HepG2 (cell line): Measurements from ENCODE around the gene ICOS. TPM values are rescaled to one million over a fixed set of nuclear protein-coding genes. Genes with fewer than 3 reads are reported as not detected.

ENCODE experiments used
- AHDC1 ChIP-seq: sonication (generic); formaldehyde crosslinking; IDR thresholded peaks from 2 replicates; pipeline ENCODE4 v1.5.1; 2020; ENCODE audit warnings: mild to moderate bottlenecking, missing genetic modification reagents, borderline replicate concordance
- ASH2L ChIP-seq: fragments of 300-600, 200-600 bp; sonication (generic); IDR thresholded peaks from 2 replicates; pipeline ENCODE4 v1.7.0; 2017; ENCODE audit warnings: low read depth, mild to moderate bottlenecking, moderate library complexity, mixed read lengths, low read length; ENCODE audit not compliant: insufficient read length
- KLF13 ChIP-seq: sonication (generic); formaldehyde crosslinking; IDR thresholded peaks from 2 replicates; pipeline ENCODE4 v1.4.0; 2020; ENCODE audit warnings: mild to moderate bottlenecking, missing genetic modification reagents
- NPAS2 ChIP-seq: sonication (generic); formaldehyde crosslinking; IDR thresholded peaks from 2 replicates; pipeline ENCODE4 v1.8.0; 2022; ENCODE audit warnings: mild to moderate bottlenecking, missing genetic modification reagents, borderline replicate concordance
- TRAFD1 ChIP-seq: sonication (generic); formaldehyde crosslinking; IDR thresholded peaks from 2 replicates; pipeline ENCODE4 v1.5.1; 2020; ENCODE audit warnings: missing genetic modification reagents, mild to moderate bottlenecking, borderline replicate concordance
- USF2 ChIP-seq, 2 experiments: sonication (generic) in 1 of 2; formaldehyde crosslinking in 1 of 2; IDR thresholded peaks; 2 replicates each; pipeline versions ENCODE4 v1.5.1 to v1.6.1; 2011 to 2020; ENCODE audit warnings: borderline replicate concordance in 1 of 2, low read depth in 1 of 2, low read length in 1 of 2, mild to moderate bottlenecking in 1 of 2, missing genetic modification reagents in 1 of 2, moderate library complexity in 1 of 2
- ZHX2 ChIP-seq, 2 experiments: sonication (generic) in 1 of 2; formaldehyde crosslinking in 1 of 2; IDR thresholded peaks; 2 replicates each; pipeline versions ENCODE4 v1.6.1 to v1.9.0; 2014 to 2022; ENCODE audit warnings: antibody characterized with exemption in 1 of 2, borderline replicate concordance in 1 of 2, inconsistent platforms in 1 of 2, low read depth in 1 of 2, missing genetic modification reagents in 1 of 2
- ZNF3 ChIP-seq: IDR thresholded peaks from 2 replicates; pipeline ENCODE4 v1.7.0; 2017; ENCODE audit warnings: inconsistent platforms
- ZNF563 ChIP-seq: sonication (generic); formaldehyde crosslinking; IDR thresholded peaks from 2 replicates; pipeline ENCODE4 v1.8.0; 2022; ENCODE audit warnings: mild to moderate bottlenecking, moderate library complexity, missing genetic modification reagents
- ZNF672 ChIP-seq: sonication (generic); formaldehyde crosslinking; IDR thresholded peaks from 2 replicates; pipeline ENCODE4 v1.8.1; 2022; ENCODE audit warnings: missing genetic modification reagents
- ZNF713 ChIP-seq: sonication (generic); formaldehyde crosslinking; IDR thresholded peaks from 2 replicates; pipeline ENCODE4 v1.4.0; 2020; ENCODE audit warnings: mild to moderate bottlenecking, missing genetic modification reagents
- ZNF724P ChIP-seq: sonication (generic); formaldehyde crosslinking; IDR thresholded peaks from 2 replicates; pipeline ENCODE4 v1.8.0; 2022; ENCODE audit warnings: missing genetic modification reagents, borderline replicate concordance
- polyA plus RNA-seq, 8 experiments: library from polyadenylated mRNA; depleted of rRNA in 3 of 8; stranded (reverse) in 7 of 8; unstranded in 1 of 8; fragments of >200 nt; fragmentation: Illumina TruSeq in 4 of 8; extraction: Trizol in 4 of 8; gene quantifications; 2 replicates each; pipeline versions ENCODE4 v1.2.1 to v1.2.3, GENCODE V29; 2011 to 2016; ENCODE audit warnings: low read depth in 4 of 8, missing spikeins in 1 of 8, mixed read lengths in 1 of 8; ENCODE audit not compliant: insufficient read depth in 1 of 8
- total RNA-seq, 5 experiments: library from RNA; depleted of rRNA; stranded (reverse); fragments of >200 nt; fragmentation: Illumina TruSeq; extraction: Trizol; gene quantifications; 2 replicates each; pipeline ENCODE4 v1.2.3, GENCODE V29; 2016; ENCODE audit warnings: low read depth in 1 of 5

ICOS gene
- total and polyA plus RNA-seq, 2 of the 13 experiments (the other 11 are each of a cell fraction or from before 2014, with no cell fraction given): not detected

- TF ChIP-seq AHDC1 (CRISPR knock-in tag) (no peak), ZNF3 (no peak), ZNF724P (CRISPR knock-in tag) (no peak), ZNF563 (CRISPR knock-in tag) (no peak), ZNF713 (CRISPR knock-in tag) (no peak), USF2 (IDR thresholded peaks at IDR 0.05; ENCODE audit: low read depth, low read length) (no peak), USF2 (CRISPR knock-in tag; IDR thresholded peaks at IDR 0.05; ENCODE audit: borderline replicate concordance) (no peak), ZNF672 (CRISPR knock-in tag) (no peak), KLF13 (CRISPR knock-in tag) (no peak), TRAFD1 (no peak), ASH2L (no peak), ZHX2 (IDR thresholded peaks at IDR 0.05; ENCODE audit: low read depth) (no peak), ZHX2 (CRISPR knock-in tag; IDR thresholded peaks at IDR 0.05; ENCODE audit: borderline replicate concordance) (no peak), NPAS2 (no peak)
These were observed 386 bp downstream of the ICOS start (continued) for GRCh38 chr2:203936949-203937348.
